ENCODE measurements around the gene ELAVL3. TPM values are rescaled to one million over a fixed set of nuclear protein-coding genes. Genes with fewer than 3 reads are reported as not detected.
"Not testable (repeated sequence)": the region's sequence is repeated elsewhere in the genome, so short reads cannot be mapped to it uniquely, and the experiment has no call there.

Gene ELAVL3
- total and polyA plus RNA-seq, 2 of the 4 experiments (the other 2 are of a cell fraction), result not detected

DNA sequence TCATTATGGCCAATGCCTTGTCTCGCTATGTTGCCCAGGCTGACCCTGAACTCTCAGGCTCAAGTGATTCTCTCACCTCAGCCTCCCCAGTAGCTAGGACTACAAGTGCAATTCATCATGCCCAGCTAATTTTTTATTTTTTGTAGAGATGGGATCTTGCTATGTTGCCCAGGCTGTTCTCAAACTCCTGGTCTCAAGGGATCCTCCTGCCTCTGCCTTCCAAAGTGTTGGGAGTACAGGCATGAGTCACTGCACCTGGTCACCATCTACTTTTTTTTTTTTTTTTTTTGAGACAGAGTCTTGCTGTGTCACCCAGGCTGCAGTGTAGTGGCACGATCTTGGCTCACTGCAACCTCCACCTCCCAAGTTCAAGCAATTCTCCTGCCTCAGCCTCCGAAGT, 5.5 kb downstream of the ELAVL3 start:
- H2AFZ ChIP-seq (replicated peaks; ENCODE audit: low read length, poor library complexity); POLR2A ChIA-PET (ENCODE audit: unreplicated experiment); intact Hi-C loops (cut with micrococcal nuclease); H4K5ac ChIP-seq (ENCODE audit: low read depth, low read length); H4K20me1 ChIP-seq (ENCODE audit: insufficient read depth, low read length); H4K8ac ChIP-seq (ENCODE audit: low read depth in 2 of 2, low read length in 2 of 2); H2BK15ac ChIP-seq (ENCODE audit: low read depth, low read length); H3K27ac ChIP-seq (ENCODE audit: insufficient read depth, low read length); H3K4me2 ChIP-seq (ENCODE audit: low read depth, low read length); dilution Hi-C loops (cut with HindIII; ENCODE audit: low sequenced_read_pairs, unreplicated experiment); H2BK5ac ChIP-seq (ENCODE audit: low read depth, low read length, poor library complexity, severe bottlenecking); H2AK9ac ChIP-seq (replicated peaks; ENCODE audit: low read depth, low read length, poor library complexity); H3K36me3 ChIP-seq (ENCODE audit: control insufficient read depth, insufficient read depth, low read length); H3K56ac ChIP-seq (ENCODE audit: extremely low read depth, insufficient read depth, low read length); ATAC-seq (ENCODE audit: low read depth); H3K9me3 ChIP-seq (ENCODE audit: control insufficient read depth, insufficient read depth, low read length); H3K4me3 ChIP-seq (ENCODE audit: insufficient read depth, low read depth, low read length); H3K14ac ChIP-seq (replicated peaks; ENCODE audit: low read depth, low read length); H3K18ac ChIP-seq (ENCODE audit: low read depth, low read length); H3K9ac ChIP-seq (ENCODE audit: low read depth, low read length); H3K9me1 ChIP-seq (ENCODE audit: insufficient read depth, low read length); BruUV-seq (replicated peaks); CTCF ChIA-PET; H3K4ac ChIP-seq (ENCODE audit: low read depth, low read length); H2BK20ac ChIP-seq (ENCODE audit: low read depth, low read length); H4K91ac ChIP-seq (ENCODE audit: insufficient read depth, low read depth, low read length); DNase-seq; H2AK5ac ChIP-seq (ENCODE audit: low read depth, low read length); H3K4me1 ChIP-seq (ENCODE audit: control insufficient read depth, insufficient read depth, low read length); H3K23ac ChIP-seq (ENCODE audit: low read depth, low read length); H2BK120ac ChIP-seq (ENCODE audit: low read depth, low read length); H3K79me1 ChIP-seq (ENCODE audit: low read depth in 1 of 2, low read length in 2 of 2): not testable (repeated sequence)
- H3K27me3 ChIP-seq (ENCODE audit: control insufficient read depth, insufficient read depth, low read length), result peaks cover 39% of the 10 kb centered on the region
- in situ Hi-C loops (cut with MboI; ENCODE audit: low sequenced_read_pairs), result loop anchor here (10.0 kb wide), 1 partner anchor 181 kb away; the partner anchor contains the start of gene TSPAN16
- WGBS, 2 experiments (ENCODE audit: extremely low coverage in 2 of 2, insufficient read length in 1 of 2), result no CpG with 5 or more reads among the region's 3 CpGs
